ENCODE results near the gene BSDC1. TPM values are rescaled to one million over a fixed set of nuclear protein-coding genes. Genes with fewer than 3 reads are reported as not detected.

The BSDC1 gene
- total RNA-seq, 4 donors from 2014 or later = 60.6 to 88.7 (median 83.8) TPM

GRCh38 chr1:32349211-32349708, 45.0 kb downstream of the BSDC1 start:
- no peak for DNase-seq (ENCODE audit: low spot score in 2 of 2)
- no peaks in the 10 kb centered on the region for H3K9me3 ChIP-seq
- no peaks in the 10 kb centered on the region for H3K27me3 ChIP-seq
- TF ChIP-seq POLR2A (IDR thresholded peaks at IDR 0.05) (no peak), EP300 (IDR thresholded peaks at IDR 0.05) (no peak)
- TF ChIP-seq, protein P1, sequence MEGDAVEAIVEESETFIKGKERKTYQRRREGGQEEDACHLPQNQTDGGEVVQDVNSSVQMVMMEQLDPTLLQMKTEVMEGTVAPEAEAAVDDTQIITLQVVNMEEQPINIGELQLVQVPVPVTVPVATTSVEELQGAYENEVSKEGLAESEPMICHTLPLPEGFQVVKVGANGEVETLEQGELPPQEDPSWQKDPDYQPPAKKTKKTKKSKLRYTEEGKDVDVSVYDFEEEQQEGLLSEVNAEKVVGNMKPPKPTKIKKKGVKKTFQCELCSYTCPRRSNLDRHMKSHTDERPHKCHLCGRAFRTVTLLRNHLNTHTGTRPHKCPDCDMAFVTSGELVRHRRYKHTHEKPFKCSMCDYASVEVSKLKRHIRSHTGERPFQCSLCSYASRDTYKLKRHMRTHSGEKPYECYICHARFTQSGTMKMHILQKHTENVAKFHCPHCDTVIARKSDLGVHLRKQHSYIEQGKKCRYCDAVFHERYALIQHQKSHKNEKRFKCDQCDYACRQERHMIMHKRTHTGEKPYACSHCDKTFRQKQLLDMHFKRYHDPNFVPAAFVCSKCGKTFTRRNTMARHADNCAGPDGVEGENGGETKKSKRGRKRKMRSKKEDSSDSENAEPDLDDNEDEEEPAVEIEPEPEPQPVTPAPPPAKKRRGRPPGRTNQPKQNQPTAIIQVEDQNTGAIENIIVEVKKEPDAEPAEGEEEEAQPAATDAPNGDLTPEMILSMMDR (IDR thresholded peaks at IDR 0.05) = no peak
- 20 to 32% methylated on average over 7 to 8 of the region's 8 CpGs for WGBS, 2 donors
- H3K36me3 ChIP-seq = no peaks in the 10 kb centered on the region
- H3K4me3 ChIP-seq = no peak overlapping the region
- H3K27ac ChIP-seq = peak overlapping the region in 2 of 4 donors; percentile 25 to 56
- peaks cover 0 to 52% (median 29%) of the 10 kb centered on the region in 4 donors for H3K4me1 ChIP-seq

GRCh38 chr1:32346532-32347157, 47.6 kb downstream of the BSDC1 start:
- Histone ChIP-seq H3K4me3 (no peak overlapping the region), H3K27ac (no peak overlapping the region), H3K36me3 (no peaks in the 10 kb centered on the region), H3K4me1 (peaks cover 0 to 32% (median 10%) of the 10 kb centered on the region in 4 donors), H3K9me3 (no peaks in the 10 kb centered on the region), H3K27me3 (no peaks in the 10 kb centered on the region)
- WGBS, 2 donors = 77 to 78% methylated on average over 9 of the region's 9 CpGs
- no peak for TF ChIP-seq EP300 (IDR thresholded peaks at IDR 0.05)
- no peak for TF ChIP-seq POLR2A (IDR thresholded peaks at IDR 0.05)
- TF ChIP-seq, protein P1 (IDR thresholded peaks at IDR 0.05) = no peak
- no peak for DNase-seq (ENCODE audit: low spot score in 2 of 2)

DNA sequence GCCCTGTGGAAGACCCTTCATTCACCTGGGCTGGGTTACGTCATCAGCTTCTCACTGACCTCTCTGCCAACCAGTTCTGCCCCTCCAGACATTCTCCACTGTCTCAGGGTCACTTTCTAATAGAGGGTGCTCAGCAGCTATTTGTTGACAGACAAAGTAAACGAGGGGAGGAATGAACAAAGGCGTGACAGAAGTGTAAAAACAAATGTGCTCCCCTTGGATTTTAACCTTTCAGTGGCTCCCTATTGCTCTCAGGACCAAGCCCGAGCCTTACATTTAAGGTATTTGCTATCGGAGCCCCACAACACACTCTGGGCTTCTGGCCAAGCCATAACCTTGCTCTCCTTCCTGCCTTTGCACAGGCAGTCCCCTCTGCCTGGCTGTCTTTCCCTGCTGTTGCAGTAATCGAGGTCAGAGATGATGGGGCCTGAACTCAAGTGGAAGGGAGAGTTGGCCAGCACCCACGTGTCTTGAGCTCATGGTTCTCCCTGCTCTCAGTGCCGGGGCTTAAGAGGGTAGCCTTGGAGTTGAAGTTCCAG, 48.9 kb downstream of the BSDC1 start:
- 33 to 38% methylated on average over 8 of the region's 8 CpGs for WGBS, 2 donors
- H3K4me1 ChIP-seq = peaks cover 0 to 32% (median 7%) of the 10 kb centered on the region in 4 donors
- no peaks in the 10 kb centered on the region for H3K36me3 ChIP-seq
- no peaks in the 10 kb centered on the region for H3K27me3 ChIP-seq
- no peaks in the 10 kb centered on the region for H3K9me3 ChIP-seq
- H3K4me3 ChIP-seq = no peak overlapping the region
- no peak for TF ChIP-seq POLR2A (IDR thresholded peaks at IDR 0.05)
- no peak for TF ChIP-seq EP300 (IDR thresholded peaks at IDR 0.05)
- TF ChIP-seq, protein P1 (IDR thresholded peaks at IDR 0.05) = no peak
- no peak for DNase-seq (ENCODE audit: low spot score in 2 of 2)
- H3K27ac ChIP-seq = no peak overlapping the region

DNA sequence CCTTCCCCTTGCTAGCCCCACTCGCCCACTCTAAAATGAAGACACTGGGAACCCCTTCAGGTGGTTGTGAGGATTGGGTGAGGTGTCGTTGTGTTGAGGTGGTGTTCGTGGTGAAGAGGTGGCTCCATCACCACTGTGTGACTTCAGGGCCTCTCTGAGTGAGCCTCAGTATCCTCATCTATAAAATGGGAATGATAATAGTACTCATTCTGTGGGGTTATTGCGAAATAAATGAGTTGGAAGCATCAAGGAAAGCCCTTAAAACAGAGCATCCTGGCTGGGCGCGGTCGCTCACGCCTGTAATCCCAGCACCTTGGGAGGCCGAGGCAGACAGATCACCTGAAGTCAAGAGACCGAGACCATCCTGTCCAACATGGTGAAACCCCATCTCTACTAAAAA, 51.5 kb downstream of the BSDC1 start:
- Histone ChIP-seq H3K4me3 (no peak overlapping the region), H3K27me3 (no peaks in the 10 kb centered on the region), H3K27ac (peak overlapping the region in 1 of 4 donors; percentile 91), H3K4me1 (peaks cover 0 to 31% (median 13%) of the 10 kb centered on the region in 4 donors), H3K9me3 (no peaks in the 10 kb centered on the region), H3K36me3 (no peaks in the 10 kb centered on the region)
- DNase-seq (ENCODE audit: low spot score in 2 of 2) = no peak
- 93 to 97% methylated on average over 10 of the region's 10 CpGs for WGBS, 2 donors
- TF ChIP-seq POLR2A (IDR thresholded peaks at IDR 0.05) (no peak), EP300 (IDR thresholded peaks at IDR 0.05) (no peak)
- TF ChIP-seq, protein P1 (IDR thresholded peaks at IDR 0.05) = no peak

- peaks cover 0 to 39% (median 20%) of the 10 kb centered on the region in 4 donors for H3K4me1 ChIP-seq
- 62 to 76% methylated on average over 5 of the region's 5 CpGs for WGBS, 2 donors
- H3K27me3 ChIP-seq = no peaks in the 10 kb centered on the region
- no peaks in the 10 kb centered on the region for H3K9me3 ChIP-seq
- TF ChIP-seq EP300 (IDR thresholded peaks at IDR 0.05) = no peak
- no peak for TF ChIP-seq POLR2A (IDR thresholded peaks at IDR 0.05)
- TF ChIP-seq, protein P1 (IDR thresholded peaks at IDR 0.05) = no peak
- no peaks in the 10 kb centered on the region for H3K36me3 ChIP-seq
- DNase-seq (ENCODE audit: low spot score in 2 of 2) = no peak
- peak overlapping the region in 2 of 4 donors; percentile 89 to 91 for H3K27ac ChIP-seq
- no peak overlapping the region for H3K4me3 ChIP-seq
Measured at GRCh38 chr1:32341971-32342370, 52.3 kb downstream of the BSDC1 start.
